ENCODE results near the gene PYCR2. TPM values are rescaled to one million over a fixed set of nuclear protein-coding genes. Genes with fewer than 3 reads are reported as not detected.

The PYCR2 gene
- total RNA-seq, 1 donor from 2014 or later, result 126 TPM

- intact Hi-C loops (cut with DNase I), result no loop called here
- TF ChIP-seq, protein P1, sequence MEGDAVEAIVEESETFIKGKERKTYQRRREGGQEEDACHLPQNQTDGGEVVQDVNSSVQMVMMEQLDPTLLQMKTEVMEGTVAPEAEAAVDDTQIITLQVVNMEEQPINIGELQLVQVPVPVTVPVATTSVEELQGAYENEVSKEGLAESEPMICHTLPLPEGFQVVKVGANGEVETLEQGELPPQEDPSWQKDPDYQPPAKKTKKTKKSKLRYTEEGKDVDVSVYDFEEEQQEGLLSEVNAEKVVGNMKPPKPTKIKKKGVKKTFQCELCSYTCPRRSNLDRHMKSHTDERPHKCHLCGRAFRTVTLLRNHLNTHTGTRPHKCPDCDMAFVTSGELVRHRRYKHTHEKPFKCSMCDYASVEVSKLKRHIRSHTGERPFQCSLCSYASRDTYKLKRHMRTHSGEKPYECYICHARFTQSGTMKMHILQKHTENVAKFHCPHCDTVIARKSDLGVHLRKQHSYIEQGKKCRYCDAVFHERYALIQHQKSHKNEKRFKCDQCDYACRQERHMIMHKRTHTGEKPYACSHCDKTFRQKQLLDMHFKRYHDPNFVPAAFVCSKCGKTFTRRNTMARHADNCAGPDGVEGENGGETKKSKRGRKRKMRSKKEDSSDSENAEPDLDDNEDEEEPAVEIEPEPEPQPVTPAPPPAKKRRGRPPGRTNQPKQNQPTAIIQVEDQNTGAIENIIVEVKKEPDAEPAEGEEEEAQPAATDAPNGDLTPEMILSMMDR (IDR thresholded peaks at IDR 0.05), result no peak
Observed at GRCh38 chr1:225906467-225906866, 17.6 kb downstream of the PYCR2 start.

DNA sequence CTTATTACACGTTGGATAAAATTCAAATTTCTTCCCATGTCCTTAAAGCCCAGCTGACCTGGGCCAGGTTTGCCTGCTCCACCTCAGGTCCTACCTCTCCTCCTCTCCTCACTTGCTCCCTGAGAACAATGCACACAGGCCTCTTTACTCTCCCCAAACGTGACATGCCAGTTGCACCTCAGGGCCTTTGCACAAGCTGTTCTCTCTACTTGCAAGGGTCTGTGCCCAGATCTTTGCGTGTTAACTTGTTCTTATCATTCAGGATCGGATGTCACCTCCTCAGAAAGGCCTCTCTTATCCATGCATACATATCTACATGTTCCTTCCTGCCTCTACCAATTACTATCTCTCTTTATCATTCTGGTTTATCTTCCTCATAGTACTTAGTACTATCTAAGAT is 20.4 kb downstream of the PYCR2 start:
- H3K36me3 ChIP-seq, result no peaks in the 10 kb centered on the region
- no peaks in the 10 kb centered on the region for H3K27me3 ChIP-seq
- H3K4me1 ChIP-seq, result no peaks in the 10 kb centered on the region
- TF ChIP-seq, protein P1 (IDR thresholded peaks at IDR 0.05), result no peak
- no peaks in the 10 kb centered on the region for H3K9me3 ChIP-seq
- no peak overlapping the region for H3K27ac ChIP-seq
- H3K4me3 ChIP-seq, result no peak overlapping the region
- intact Hi-C loops (cut with DNase I), result no loop called here
- no peak for DNase-seq (ENCODE audit: low spot score in 2 of 2)

More at GRCh38 chr1:225906467-225906866, 17.6 kb downstream of the PYCR2 start:
- Histone ChIP-seq H3K4me1 (peaks cover 0 to 4% of the 10 kb centered on the region in 2 donors), H3K9me3 (no peaks in the 10 kb centered on the region), H3K27me3 (no peaks in the 10 kb centered on the region), H3K27ac (no peak overlapping the region), H3K36me3 (no peaks in the 10 kb centered on the region), H3K4me3 (no peak overlapping the region)
- DNase-seq (ENCODE audit: low spot score in 2 of 2), result no peak

- Histone ChIP-seq H3K4me3 (no peak overlapping the region), H3K9me3 (no peaks in the 10 kb centered on the region), H3K27me3 (no peaks in the 10 kb centered on the region), H3K36me3 (no peaks in the 10 kb centered on the region), H3K27ac (no peak overlapping the region), H3K4me1 (no peaks in the 10 kb centered on the region)
- TF ChIP-seq, protein P1 (IDR thresholded peaks at IDR 0.05), result no peak
- intact Hi-C loops (cut with DNase I), result no loop called here
- no peak for DNase-seq (ENCODE audit: low spot score in 2 of 2)
Observed at GRCh38 chr1:225899044-225899925, 24.8 kb downstream of the PYCR2 start.

DNA sequence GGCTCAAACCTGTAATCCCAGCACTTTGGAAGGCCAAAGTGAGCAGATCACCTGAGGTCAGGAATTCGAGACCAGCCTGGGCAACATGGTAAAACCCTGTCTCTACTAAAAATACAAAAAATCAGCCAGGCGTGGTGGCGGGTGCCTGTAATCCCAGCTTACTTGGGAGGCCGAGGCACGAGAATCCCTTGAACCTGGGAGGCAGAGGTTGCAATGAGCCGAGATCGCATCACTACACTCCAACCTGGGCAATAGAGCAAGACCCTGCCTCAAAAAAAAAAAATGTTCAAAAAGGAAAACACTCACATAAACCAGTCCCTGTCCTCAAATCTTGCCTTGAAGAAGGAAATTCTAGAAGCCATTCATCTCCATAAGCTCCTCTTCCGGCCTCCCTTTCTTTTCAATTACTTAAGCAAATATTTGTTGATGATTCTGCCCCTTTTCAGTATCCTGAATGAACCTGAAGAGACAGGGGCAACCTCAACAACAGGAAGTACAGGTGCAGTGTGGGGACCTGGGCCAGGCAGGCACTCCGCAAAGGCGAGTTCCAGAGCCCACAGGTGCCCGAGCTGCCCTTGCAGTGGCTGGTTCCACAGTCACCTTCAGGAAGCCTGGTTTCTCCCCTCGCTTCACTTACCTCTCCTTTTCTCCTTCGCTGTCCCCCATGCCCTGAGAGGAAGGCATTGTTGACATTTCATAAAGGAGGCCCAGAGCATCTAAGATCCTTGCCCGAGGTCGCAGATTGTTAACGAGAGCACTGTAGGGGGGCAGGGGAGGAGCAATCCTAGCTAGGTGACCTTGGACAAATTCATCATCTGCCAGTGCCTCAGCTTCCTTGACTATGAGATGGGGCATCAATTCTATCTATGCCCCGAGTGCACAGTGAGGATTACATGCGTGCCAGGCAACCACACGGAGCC is 26.2 kb downstream of the PYCR2 start:
- Histone ChIP-seq H3K27ac (no peak overlapping the region), H3K4me1 (no peaks in the 10 kb centered on the region), H3K4me3 (no peak overlapping the region), H3K27me3 (no peaks in the 10 kb centered on the region), H3K36me3 (no peaks in the 10 kb centered on the region), H3K9me3 (no peaks in the 10 kb centered on the region)
- TF ChIP-seq, protein P1 (IDR thresholded peaks at IDR 0.05), result no peak
- DNase-seq (ENCODE audit: low spot score in 2 of 2), result no peak
- intact Hi-C loops (cut with DNase I), result no loop called here

- Histone ChIP-seq H3K4me1 (no peaks in the 10 kb centered on the region), H3K27me3 (no peaks in the 10 kb centered on the region), H3K27ac (no peak overlapping the region), H3K4me3 (no peak overlapping the region), H3K9me3 (no peaks in the 10 kb centered on the region), H3K36me3 (no peaks in the 10 kb centered on the region)
- TF ChIP-seq, protein P1 (IDR thresholded peaks at IDR 0.05), result no peak
- no peak for DNase-seq (ENCODE audit: low spot score in 2 of 2)
- intact Hi-C loops (cut with DNase I), result no loop called here
Observed at GRCh38 chr1:225896937-225897549, 27.0 kb downstream of the PYCR2 start.

Data from ascending aorta (tissue), 2 donors.